ENCODE data around the gene TLDC2. TPM values are rescaled to one million over a fixed set of nuclear protein-coding genes. Genes with fewer than 3 reads are reported as not detected.
A peak's percentile ranks its signal among the peaks of the same experiment; 100 is the strongest.
"Not testable (repeated sequence)": the region's sequence is repeated elsewhere in the genome, so short reads cannot be mapped to it uniquely, and the experiment has no call there.

Gene TLDC2
- total RNA-seq, 4 donors from 2014 or later = 1.0 TPM; not detected in 2

DNA sequence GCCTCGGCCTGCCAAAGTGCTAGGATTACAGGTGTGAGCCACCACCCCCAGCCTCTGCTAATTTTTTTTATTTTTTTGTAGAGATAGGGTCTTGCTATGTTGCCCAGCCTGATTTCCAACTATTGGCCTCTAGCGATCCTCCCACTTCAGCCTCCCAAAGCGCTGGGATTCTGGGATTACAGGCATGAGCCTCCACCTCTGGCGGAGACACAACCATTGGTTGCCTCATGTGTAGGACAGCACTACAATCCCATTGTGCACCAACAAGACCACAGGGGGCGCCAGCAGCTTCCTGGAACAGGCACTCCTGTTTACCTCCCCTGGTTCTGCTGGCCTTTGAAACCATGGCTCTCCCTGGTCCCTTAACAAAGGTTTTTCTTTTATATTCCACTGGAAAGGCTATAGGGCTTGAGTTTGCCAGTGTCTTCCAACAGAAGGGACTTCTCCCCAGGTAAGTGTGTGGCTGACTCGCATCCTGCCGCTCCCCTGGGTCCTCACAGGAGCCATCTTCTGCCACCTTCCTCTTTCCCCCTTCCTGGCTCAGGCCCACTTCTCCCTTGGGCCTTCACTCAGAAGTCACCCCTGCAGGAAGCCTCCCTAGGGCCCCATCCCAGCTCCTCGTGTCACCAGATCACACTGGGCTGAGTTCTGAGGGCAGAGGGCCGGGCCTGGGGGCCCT, 39.2 kb upstream of the TLDC2 start:
- Histone ChIP-seq H3K4me1 (peaks cover 8 to 16% of the 10 kb centered on the region in 2 donors), H3K36me3 (no peaks in the 10 kb centered on the region), H3K27me3 (no peaks in the 10 kb centered on the region), H3K9me3 (no peaks in the 10 kb centered on the region), H3K4me3 (no peak overlapping the region), H3K27ac (peak overlapping the region; percentile 86 to 88)
- peak in 1 of 2 donors; percentile 60 for DNase-seq
- peak in 2 of 4 experiments; percentile 7 to 23 for TF ChIP-seq CTCF (IDR thresholded peaks at IDR 0.05)
- TF ChIP-seq POLR2A (IDR thresholded peaks at IDR 0.05) = no peak
- intact Hi-C loops (cut with DNase I; ENCODE audit: low total_unique reads) = no loop called here

DNA sequence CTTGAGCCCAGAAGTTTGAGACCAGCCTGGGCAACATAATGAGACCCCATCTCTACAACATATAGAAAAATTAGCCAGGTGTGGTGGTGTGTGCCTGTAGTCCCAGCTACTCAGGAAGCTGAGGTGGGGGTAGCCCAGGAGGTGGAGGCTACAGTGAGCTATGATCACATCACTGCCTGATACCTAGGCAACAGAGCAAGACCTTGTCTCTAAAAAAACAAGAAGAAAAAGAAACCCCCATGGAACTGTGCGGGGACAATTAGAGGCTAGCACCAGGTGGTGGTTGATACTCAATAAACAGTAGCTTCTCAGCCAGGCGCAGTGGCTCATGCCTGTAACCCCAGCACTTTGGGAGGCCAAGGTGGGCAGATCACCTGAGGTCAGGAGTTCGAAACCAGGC, 37.6 kb upstream of the TLDC2 start:
- H3K4me3 ChIP-seq; intact Hi-C loops (cut with DNase I; ENCODE audit: low total_unique reads); H3K36me3 ChIP-seq; H3K9me3 ChIP-seq; DNase-seq; H3K27me3 ChIP-seq; H3K27ac ChIP-seq: not testable (repeated sequence)
- H3K4me1 ChIP-seq = peaks cover 1 to 11% of the 10 kb centered on the region in 2 donors

GRCh38 chr20:36839150-36839549, 36.8 kb upstream of the TLDC2 start:
- Histone ChIP-seq H3K27me3 (no peaks in the 10 kb centered on the region), H3K36me3 (no peaks in the 10 kb centered on the region), H3K4me3 (no peak overlapping the region), H3K4me1 (peaks cover 0 to 7% of the 10 kb centered on the region in 2 donors), H3K27ac (no peak overlapping the region), H3K9me3 (no peaks in the 10 kb centered on the region)
- DNase-seq = no peak
- intact Hi-C loops (cut with DNase I; ENCODE audit: low total_unique reads) = no loop called here
- no peak for TF ChIP-seq POLR2A (IDR thresholded peaks at IDR 0.05)
- no peak for TF ChIP-seq CTCF (IDR thresholded peaks at IDR 0.05)

GRCh38 chr20:36841030-36841429, 34.9 kb upstream of the TLDC2 start:
- intact Hi-C loops (cut with DNase I; ENCODE audit: low total_unique reads); H3K9me3 ChIP-seq; H3K27ac ChIP-seq; H3K27me3 ChIP-seq; H3K36me3 ChIP-seq; H3K4me3 ChIP-seq; DNase-seq: not testable (repeated sequence)
- H3K4me1 ChIP-seq = peaks cover 5 to 10% of the 10 kb centered on the region in 2 donors

DNA sequence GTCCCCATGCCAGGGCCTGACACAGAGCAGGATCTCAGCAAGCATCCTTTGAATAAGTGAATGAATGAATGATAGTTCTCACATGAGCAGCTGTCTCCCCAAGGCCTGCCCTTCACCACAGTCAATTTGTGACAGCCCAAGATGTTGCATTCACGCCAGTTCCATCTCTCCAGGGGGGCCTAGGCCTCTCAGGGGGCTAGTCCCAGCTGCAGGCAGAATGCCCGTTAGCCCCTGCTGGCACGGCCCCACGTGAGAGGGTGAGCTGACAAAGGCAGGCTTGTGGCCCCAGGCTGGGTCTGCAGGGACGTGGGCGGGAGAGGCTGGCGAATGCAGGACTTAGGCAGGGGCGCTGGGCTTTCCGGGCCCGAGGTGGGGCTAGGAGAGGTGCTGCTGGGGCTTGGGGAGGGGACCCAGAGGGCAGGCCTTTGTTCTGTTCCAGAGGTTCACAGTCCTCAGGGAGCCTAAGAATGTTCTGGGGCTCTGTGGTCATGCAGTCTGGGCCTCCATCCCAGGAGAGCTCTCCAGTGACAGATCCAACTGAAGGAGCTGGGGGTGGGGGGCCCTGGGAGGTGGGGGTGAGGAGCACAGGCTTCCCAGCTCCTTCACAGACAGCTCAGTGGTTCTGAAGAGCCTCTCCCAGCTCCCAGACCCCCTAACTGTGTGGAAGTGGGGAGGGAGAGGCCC, 30.5 kb upstream of the TLDC2 start:
- no peak overlapping the region for H3K4me3 ChIP-seq
- no peaks in the 10 kb centered on the region for H3K9me3 ChIP-seq
- intact Hi-C loops (cut with DNase I; ENCODE audit: low total_unique reads) = no loop called here
- TF ChIP-seq POLR2A (IDR thresholded peaks at IDR 0.05) (no peak), CTCF (IDR thresholded peaks at IDR 0.05) (no peak)
- H3K27ac ChIP-seq = peak overlapping the region; percentile 95 to 99
- H3K4me1 ChIP-seq = peaks cover 23 to 29% of the 10 kb centered on the region in 2 donors
- no peaks in the 10 kb centered on the region for H3K27me3 ChIP-seq
- no peak for DNase-seq
- no peaks in the 10 kb centered on the region for H3K36me3 ChIP-seq

DNA sequence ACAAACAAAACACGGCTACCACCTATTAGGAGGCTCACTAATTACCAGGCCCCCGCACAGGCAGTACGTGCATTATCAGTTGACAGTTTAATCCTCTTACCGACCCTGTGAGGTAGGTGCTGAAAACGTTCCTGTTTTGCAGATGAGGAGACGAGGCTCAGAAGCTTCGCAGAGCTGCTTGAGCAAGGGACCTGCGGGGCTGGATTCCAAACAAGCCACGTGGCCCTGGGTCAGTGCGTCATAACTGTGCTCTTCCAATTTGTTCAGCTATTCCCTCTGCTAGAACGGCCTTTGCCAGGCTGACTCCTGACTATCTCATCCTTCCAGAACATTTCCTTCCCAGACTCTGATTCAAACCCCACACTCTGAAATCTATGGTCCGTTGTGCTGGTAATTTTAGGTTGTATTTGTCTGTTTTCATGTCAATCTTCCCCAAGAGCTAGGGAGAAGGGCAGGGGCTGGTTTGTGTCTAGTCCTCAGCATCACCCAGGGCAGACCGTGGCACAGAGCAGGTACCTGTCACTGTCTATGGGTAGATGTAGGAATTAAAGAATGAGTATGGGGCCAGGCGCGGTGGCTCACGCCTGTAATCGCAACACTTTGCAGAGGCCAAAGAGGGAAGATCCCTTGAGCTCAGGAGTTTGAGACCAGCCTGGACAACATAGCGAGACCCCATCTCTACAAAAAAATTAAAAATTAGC, 28.8 kb upstream of the TLDC2 start:
- intact Hi-C loops (cut with DNase I; ENCODE audit: low total_unique reads) = no loop called here
- H3K27me3 ChIP-seq = no peaks in the 10 kb centered on the region
- H3K4me1 ChIP-seq = peaks cover 23 to 29% of the 10 kb centered on the region in 2 donors
- DNase-seq = peak; percentile 89 to 93
- peak; percentile 32 to 43 for TF ChIP-seq POLR2A (IDR thresholded peaks at IDR 0.05)
- no peak for TF ChIP-seq CTCF (IDR thresholded peaks at IDR 0.05)
- H3K27ac ChIP-seq = peak overlapping the region; percentile 95 to 99
- H3K9me3 ChIP-seq = no peaks in the 10 kb centered on the region
- H3K36me3 ChIP-seq = no peaks in the 10 kb centered on the region
- H3K4me3 ChIP-seq = no peak overlapping the region

Data from uterus (tissue), 4 donors.